ENCODE results near the gene SCARF2.
"Not testable (repeated sequence)": the region's sequence is repeated elsewhere in the genome, so short reads cannot be mapped to it uniquely, and the experiment has no call there.

Gene SCARF2

GRCh38 chr22:20420157-20420842, 17.3 kb downstream of the SCARF2 start:
- Histone ChIP-seq H3K27me3 (ENCODE audit: control insufficient read depth, insufficient read depth, low read length) (no peaks in the 10 kb centered on the region), H3K27ac (ENCODE audit: low read length) (no peak overlapping the region), H3K9me3 (ENCODE audit: control insufficient read depth, insufficient read depth, low read length) (no peaks in the 10 kb centered on the region), H3K4me3 (ENCODE audit: low read length) (no peak overlapping the region), H3K4me1 (ENCODE audit: control insufficient read depth, insufficient read depth, low read length) (no peaks in the 10 kb centered on the region), H3K36me3 (ENCODE audit: control insufficient read depth, insufficient read depth, low read length) (no peaks in the 10 kb centered on the region; the same call in 1 of the 2 replicates)
- WGBS (ENCODE audit: insufficient coverage, insufficient read length): no CpG with 5 or more reads among the region's 11 CpGs
- no peak for DNase-seq (ENCODE audit: low read depth, low spot score)

- H3K4me1 ChIP-seq (ENCODE audit: control insufficient read depth, insufficient read depth, low read length): no peaks in the 10 kb centered on the region
- WGBS (ENCODE audit: insufficient coverage, insufficient read length): no CpG with 5 or more reads among the region's 2 CpGs
- no peaks in the 10 kb centered on the region for H3K36me3 ChIP-seq (ENCODE audit: control insufficient read depth, insufficient read depth, low read length)
Observed at GRCh38 chr22:20419664-20419951, 18.0 kb downstream of the SCARF2 start.

GRCh38 chr22:20418211-20418788, 19.3 kb downstream of the SCARF2 start:
- WGBS (ENCODE audit: insufficient coverage, insufficient read length): no CpG with 5 or more reads among the region's 42 CpGs
- Histone ChIP-seq H3K27me3 (ENCODE audit: control insufficient read depth, insufficient read depth, low read length) (no peaks in the 10 kb centered on the region), H3K4me3 (ENCODE audit: low read length) (peak overlapping the region; percentile 9; the same call in 1 of the 2 replicates), H3K9me3 (ENCODE audit: control insufficient read depth, insufficient read depth, low read length) (no peaks in the 10 kb centered on the region), H3K36me3 (ENCODE audit: control insufficient read depth, insufficient read depth, low read length) (no peaks in the 10 kb centered on the region), H3K27ac (ENCODE audit: low read length) (no peak overlapping the region), H3K4me1 (ENCODE audit: control insufficient read depth, insufficient read depth, low read length) (no peaks in the 10 kb centered on the region)
- DNase-seq (ENCODE audit: low read depth, low spot score): no peak

More at GRCh38 chr22:20419664-20419951, 18.0 kb downstream of the SCARF2 start:
- Histone ChIP-seq H3K27ac (ENCODE audit: low read length) (no peak overlapping the region), H3K9me3 (ENCODE audit: control insufficient read depth, insufficient read depth, low read length) (no peaks in the 10 kb centered on the region), H3K4me3 (ENCODE audit: low read length) (no peak overlapping the region), H3K27me3 (ENCODE audit: control insufficient read depth, insufficient read depth, low read length) (no peaks in the 10 kb centered on the region)
- DNase-seq (ENCODE audit: low read depth, low spot score): no peak

GRCh38 chr22:20415699-20416098, 21.9 kb downstream of the SCARF2 start:
- not testable (repeated sequence) for DNase-seq (ENCODE audit: low read depth, low spot score); H3K27me3 ChIP-seq (ENCODE audit: control insufficient read depth, insufficient read depth, low read length); H3K27ac ChIP-seq (ENCODE audit: low read length); H3K4me3 ChIP-seq (ENCODE audit: low read length); H3K9me3 ChIP-seq (ENCODE audit: control insufficient read depth, insufficient read depth, low read length); H3K36me3 ChIP-seq (ENCODE audit: control insufficient read depth, insufficient read depth, low read length); H3K4me1 ChIP-seq (ENCODE audit: control insufficient read depth, insufficient read depth, low read length)
- no CpG with 5 or more reads among the region's 3 CpGs for WGBS (ENCODE audit: insufficient coverage, insufficient read length)

- H3K9me3 ChIP-seq (ENCODE audit: control insufficient read depth, insufficient read depth, low read length); H3K27me3 ChIP-seq (ENCODE audit: control insufficient read depth, insufficient read depth, low read length); H3K36me3 ChIP-seq (ENCODE audit: control insufficient read depth, insufficient read depth, low read length); H3K27ac ChIP-seq (ENCODE audit: low read length); H3K4me1 ChIP-seq (ENCODE audit: control insufficient read depth, insufficient read depth, low read length); DNase-seq (ENCODE audit: low read depth, low spot score); H3K4me3 ChIP-seq (ENCODE audit: low read length): not testable (repeated sequence)
- no CpG with 5 or more reads among the region's 3 CpGs for WGBS (ENCODE audit: insufficient coverage, insufficient read length)
Observed at GRCh38 chr22:20415241-20415640, 22.4 kb downstream of the SCARF2 start.

GRCh38 chr22:20414450-20414849, 23.2 kb downstream of the SCARF2 start:
- Histone ChIP-seq H3K9me3 (ENCODE audit: control insufficient read depth, insufficient read depth, low read length) (no peaks in the 10 kb centered on the region), H3K36me3 (ENCODE audit: control insufficient read depth, insufficient read depth, low read length) (no peaks in the 10 kb centered on the region), H3K4me3 (ENCODE audit: low read length) (no peak overlapping the region), H3K27me3 (ENCODE audit: control insufficient read depth, insufficient read depth, low read length) (no peaks in the 10 kb centered on the region), H3K4me1 (ENCODE audit: control insufficient read depth, insufficient read depth, low read length) (no peaks in the 10 kb centered on the region), H3K27ac (ENCODE audit: low read length) (no peak overlapping the region)
- no peak for DNase-seq (ENCODE audit: low read depth, low spot score)
- WGBS (ENCODE audit: insufficient coverage, insufficient read length): no CpG with 5 or more reads among the region's 3 CpGs

- Histone ChIP-seq H3K27ac (ENCODE audit: low read length) (no peak overlapping the region), H3K36me3 (ENCODE audit: control insufficient read depth, insufficient read depth, low read length) (no peaks in the 10 kb centered on the region), H3K9me3 (ENCODE audit: control insufficient read depth, insufficient read depth, low read length) (no peaks in the 10 kb centered on the region), H3K4me3 (ENCODE audit: low read length) (no peak overlapping the region), H3K4me1 (ENCODE audit: control insufficient read depth, insufficient read depth, low read length) (no peaks in the 10 kb centered on the region), H3K27me3 (ENCODE audit: control insufficient read depth, insufficient read depth, low read length) (no peaks in the 10 kb centered on the region)
- DNase-seq (ENCODE audit: low read depth, low spot score): no peak
- no CpG with 5 or more reads among the region's 5 CpGs for WGBS (ENCODE audit: insufficient coverage, insufficient read length)
Observed at GRCh38 chr22:20414059-20414440, 23.6 kb downstream of the SCARF2 start.

- WGBS (ENCODE audit: insufficient coverage, insufficient read length): no CpG with 5 or more reads among the region's 9 CpGs
- Histone ChIP-seq H3K36me3 (ENCODE audit: control insufficient read depth, insufficient read depth, low read length) (no peaks in the 10 kb centered on the region), H3K27ac (ENCODE audit: low read length) (no peak overlapping the region), H3K9me3 (ENCODE audit: control insufficient read depth, insufficient read depth, low read length) (no peaks in the 10 kb centered on the region), H3K4me3 (ENCODE audit: low read length) (no peak overlapping the region), H3K27me3 (ENCODE audit: control insufficient read depth, insufficient read depth, low read length) (no peaks in the 10 kb centered on the region), H3K4me1 (ENCODE audit: control insufficient read depth, insufficient read depth, low read length) (no peaks in the 10 kb centered on the region)
- no peak for DNase-seq (ENCODE audit: low read depth, low spot score)
Observed at GRCh38 chr22:20413217-20414058, 24.2 kb downstream of the SCARF2 start.

- no peaks in the 10 kb centered on the region for H3K4me1 ChIP-seq (ENCODE audit: control insufficient read depth, insufficient read depth, low read length)
- H3K4me3 ChIP-seq (ENCODE audit: low read length): no peak overlapping the region
- no peak overlapping the region for H3K27ac ChIP-seq (ENCODE audit: low read length)
- H3K27me3 ChIP-seq (ENCODE audit: control insufficient read depth, insufficient read depth, low read length): no peaks in the 10 kb centered on the region
- DNase-seq (ENCODE audit: low read depth, low spot score): no peak
- H3K36me3 ChIP-seq (ENCODE audit: control insufficient read depth, insufficient read depth, low read length): no peaks in the 10 kb centered on the region; the same call in 1 of the 2 replicates
- no peaks in the 10 kb centered on the region for H3K9me3 ChIP-seq (ENCODE audit: control insufficient read depth, insufficient read depth, low read length)
- WGBS (ENCODE audit: insufficient coverage, insufficient read length): no CpG with 5 or more reads among the region's 10 CpGs
Observed at GRCh38 chr22:20412474-20413216, 25.0 kb downstream of the SCARF2 start.

GRCh38 chr22:20409385-20409784, 28.2 kb downstream of the SCARF2 start:
- peaks cover 21% of the 10 kb centered on the region for H3K36me3 ChIP-seq (ENCODE audit: control insufficient read depth, insufficient read depth, low read length)
- not testable (repeated sequence) for DNase-seq (ENCODE audit: low read depth, low spot score); H3K9me3 ChIP-seq (ENCODE audit: control insufficient read depth, insufficient read depth, low read length); H3K4me1 ChIP-seq (ENCODE audit: control insufficient read depth, insufficient read depth, low read length); H3K27me3 ChIP-seq (ENCODE audit: control insufficient read depth, insufficient read depth, low read length); H3K4me3 ChIP-seq (ENCODE audit: low read length); H3K27ac ChIP-seq (ENCODE audit: low read length)
- WGBS (ENCODE audit: insufficient coverage, insufficient read length): no CpG with 5 or more reads among the region's 3 CpGs

All from iPS DF 6.9 (cell line).